Measurements from ENCODE around the gene RPL11. TPM values are rescaled to one million over a fixed set of nuclear protein-coding genes. Genes with fewer than 3 reads are reported as not detected.
"Not testable (repeated sequence)": the region's sequence is repeated elsewhere in the genome, so short reads cannot be mapped to it uniquely, and the experiment has no call there.

Gene RPL11
- total and polyA plus RNA-seq, 9 donors = 1,656 to 5,066 (median 2,069) TPM

DNA sequence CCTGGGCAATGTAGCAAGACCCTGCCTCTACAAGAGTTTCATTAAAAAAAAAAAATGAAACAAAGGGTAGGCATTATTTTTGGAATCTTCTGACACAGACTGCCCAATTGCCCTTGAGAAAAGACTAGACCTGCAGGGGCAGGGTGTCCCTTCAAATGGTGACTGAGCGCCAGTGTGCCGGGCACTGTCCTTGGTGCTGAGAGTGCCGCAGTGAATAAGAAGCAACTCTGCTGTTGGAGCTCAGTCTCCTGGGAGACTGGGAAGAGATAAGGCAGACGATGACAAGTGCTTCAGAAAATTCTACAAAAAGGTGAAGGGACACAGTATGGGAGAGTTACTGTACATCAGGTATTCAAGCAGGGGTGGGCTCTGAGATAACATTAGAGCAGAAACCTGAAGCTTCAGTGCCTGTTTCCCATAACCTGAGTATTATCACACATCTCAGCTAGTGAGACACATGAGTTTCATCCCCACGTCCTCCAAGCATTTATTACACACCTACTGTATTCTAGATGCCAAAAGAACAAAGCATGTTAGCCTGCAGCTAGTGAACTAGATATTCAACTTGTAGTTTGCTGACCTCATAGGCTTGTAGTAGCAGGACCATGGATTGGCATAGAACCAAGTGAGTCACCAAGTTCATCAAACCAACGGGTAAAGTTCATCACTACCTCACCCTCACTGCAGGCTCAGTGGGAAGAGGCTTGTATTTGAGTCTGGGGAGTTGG lies 18.4 kb upstream of the RPL11 start:
- 6 to 11% (median 9%) methylated on average over 6 of the region's 6 CpGs for WGBS, 3 donors
- no peaks in the 10 kb centered on the region for H3K9me3 ChIP-seq
- no peaks in the 10 kb centered on the region for H3K36me3 ChIP-seq
- intact Hi-C loops (cut with DNase I) = no loop called here
- H3K4me3 ChIP-seq = no peak overlapping the region
- peak in 1 of 5 donors; percentile 38 for DNase-seq
- H3K27ac ChIP-seq = no peak overlapping the region
- TF ChIP-seq POLR2A (IDR thresholded peaks at IDR 0.05) (no peak), EP300 (IDR thresholded peaks at IDR 0.05) (no peak)
- TF ChIP-seq, protein P1, sequence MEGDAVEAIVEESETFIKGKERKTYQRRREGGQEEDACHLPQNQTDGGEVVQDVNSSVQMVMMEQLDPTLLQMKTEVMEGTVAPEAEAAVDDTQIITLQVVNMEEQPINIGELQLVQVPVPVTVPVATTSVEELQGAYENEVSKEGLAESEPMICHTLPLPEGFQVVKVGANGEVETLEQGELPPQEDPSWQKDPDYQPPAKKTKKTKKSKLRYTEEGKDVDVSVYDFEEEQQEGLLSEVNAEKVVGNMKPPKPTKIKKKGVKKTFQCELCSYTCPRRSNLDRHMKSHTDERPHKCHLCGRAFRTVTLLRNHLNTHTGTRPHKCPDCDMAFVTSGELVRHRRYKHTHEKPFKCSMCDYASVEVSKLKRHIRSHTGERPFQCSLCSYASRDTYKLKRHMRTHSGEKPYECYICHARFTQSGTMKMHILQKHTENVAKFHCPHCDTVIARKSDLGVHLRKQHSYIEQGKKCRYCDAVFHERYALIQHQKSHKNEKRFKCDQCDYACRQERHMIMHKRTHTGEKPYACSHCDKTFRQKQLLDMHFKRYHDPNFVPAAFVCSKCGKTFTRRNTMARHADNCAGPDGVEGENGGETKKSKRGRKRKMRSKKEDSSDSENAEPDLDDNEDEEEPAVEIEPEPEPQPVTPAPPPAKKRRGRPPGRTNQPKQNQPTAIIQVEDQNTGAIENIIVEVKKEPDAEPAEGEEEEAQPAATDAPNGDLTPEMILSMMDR (IDR thresholded peaks at IDR 0.05) = no peak
- no peaks in the 10 kb centered on the region for H3K4me1 ChIP-seq (ENCODE audit: insufficient read depth)
- H3K27me3 ChIP-seq = no peaks in the 10 kb centered on the region

DNA sequence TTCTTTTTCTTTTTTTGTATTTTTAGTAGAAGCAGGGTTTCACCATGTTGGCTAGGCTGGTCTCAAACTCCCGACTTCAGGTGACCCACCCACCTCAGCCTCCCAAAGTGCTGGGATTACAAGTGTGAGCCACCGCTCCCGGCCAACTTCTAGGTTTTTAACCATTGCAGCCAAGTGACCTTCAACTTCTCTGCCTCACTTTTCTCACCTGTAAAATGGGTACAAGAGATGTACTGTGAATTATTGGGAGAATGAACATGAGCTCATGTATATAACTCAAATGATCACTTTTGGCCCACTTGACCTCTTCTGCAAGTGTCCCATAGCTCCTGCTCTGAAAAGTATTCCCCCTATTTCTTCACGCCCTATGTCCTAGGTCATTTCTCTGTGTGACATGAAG lies 11.8 kb upstream of the RPL11 start:
- DNase-seq = no peak
- intact Hi-C loops (cut with DNase I) = no loop called here
- Histone ChIP-seq H3K27me3 (no peaks in the 10 kb centered on the region), H3K9me3 (no peaks in the 10 kb centered on the region), H3K36me3 (no peaks in the 10 kb centered on the region), H3K4me3 (no peak overlapping the region), H3K4me1 (ENCODE audit: insufficient read depth) (no peaks in the 10 kb centered on the region), H3K27ac (no peak overlapping the region)
- TF ChIP-seq EP300 (IDR thresholded peaks at IDR 0.05) (no peak), POLR2A (IDR thresholded peaks at IDR 0.05) (no peak)
- TF ChIP-seq, protein P1 (IDR thresholded peaks at IDR 0.05) = no peak
- WGBS, 3 donors = 83 to 91% (median 85%) methylated on average over 4 of the region's 4 CpGs

DNA sequence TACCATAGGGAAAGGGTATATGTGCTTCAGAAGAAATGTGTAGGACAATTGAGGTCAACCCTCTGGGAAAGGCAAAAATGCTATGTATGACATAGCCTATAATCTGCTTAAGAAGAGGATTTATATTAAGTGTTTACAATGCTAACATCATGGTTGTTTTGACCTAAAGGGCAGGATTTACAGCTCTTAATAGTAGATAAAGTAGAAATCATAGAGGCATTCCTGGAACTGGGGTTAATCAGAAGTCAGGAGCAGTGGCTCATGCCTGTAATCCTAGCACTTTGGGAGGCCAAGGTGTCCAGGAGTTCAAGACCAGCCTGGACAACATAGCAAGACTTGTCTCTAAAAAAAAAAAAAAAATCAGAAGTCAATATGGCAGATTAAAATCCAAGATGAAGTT lies 8.7 kb upstream of the RPL11 start:
- H3K9me3 ChIP-seq = no peaks in the 10 kb centered on the region
- H3K36me3 ChIP-seq = no peaks in the 10 kb centered on the region
- no peak overlapping the region for H3K4me3 ChIP-seq
- no peaks in the 10 kb centered on the region for H3K27me3 ChIP-seq
- intact Hi-C loops (cut with DNase I) = no loop called here
- no peaks in the 10 kb centered on the region for H3K4me1 ChIP-seq (ENCODE audit: insufficient read depth)
- no peak overlapping the region for H3K27ac ChIP-seq
- TF ChIP-seq, protein P1 (IDR thresholded peaks at IDR 0.05) = no peak
- TF ChIP-seq EP300 (IDR thresholded peaks at IDR 0.05) (no peak), POLR2A (IDR thresholded peaks at IDR 0.05) (no peak)
- DNase-seq = no peak

DNA sequence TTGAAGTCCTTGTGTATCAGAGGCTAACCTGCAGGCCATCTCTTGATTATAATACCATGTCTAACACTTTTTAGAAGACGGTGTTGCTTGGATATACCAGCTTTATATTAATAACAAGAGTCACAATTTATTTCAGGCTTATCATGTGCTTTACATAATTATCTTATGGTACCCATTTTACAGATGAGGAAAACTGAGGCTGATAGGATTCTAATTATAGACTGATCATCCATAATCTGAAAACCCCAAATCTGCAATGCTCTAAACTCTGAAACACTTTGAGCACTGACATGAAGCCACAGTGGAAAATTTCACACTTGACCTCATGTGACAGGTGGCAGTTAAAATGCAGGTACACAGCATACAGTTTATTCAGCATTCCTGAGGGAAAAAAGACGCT lies 7.2 kb upstream of the RPL11 start:
- no peak overlapping the region for H3K27ac ChIP-seq
- no peaks in the 10 kb centered on the region for H3K9me3 ChIP-seq
- H3K36me3 ChIP-seq = no peaks in the 10 kb centered on the region
- intact Hi-C loops (cut with DNase I) = no loop called here
- no peaks in the 10 kb centered on the region for H3K4me1 ChIP-seq (ENCODE audit: insufficient read depth)
- TF ChIP-seq EP300 (IDR thresholded peaks at IDR 0.05) (no peak), POLR2A (IDR thresholded peaks at IDR 0.05) (no peak)
- TF ChIP-seq, protein P1 (IDR thresholded peaks at IDR 0.05) = no peak
- H3K27me3 ChIP-seq = no peaks in the 10 kb centered on the region
- H3K4me3 ChIP-seq = no peak overlapping the region
- no peak for DNase-seq
- WGBS, 3 donors = 58 to 68% (median 63%) methylated on average over 2 of the region's 2 CpGs

DNA sequence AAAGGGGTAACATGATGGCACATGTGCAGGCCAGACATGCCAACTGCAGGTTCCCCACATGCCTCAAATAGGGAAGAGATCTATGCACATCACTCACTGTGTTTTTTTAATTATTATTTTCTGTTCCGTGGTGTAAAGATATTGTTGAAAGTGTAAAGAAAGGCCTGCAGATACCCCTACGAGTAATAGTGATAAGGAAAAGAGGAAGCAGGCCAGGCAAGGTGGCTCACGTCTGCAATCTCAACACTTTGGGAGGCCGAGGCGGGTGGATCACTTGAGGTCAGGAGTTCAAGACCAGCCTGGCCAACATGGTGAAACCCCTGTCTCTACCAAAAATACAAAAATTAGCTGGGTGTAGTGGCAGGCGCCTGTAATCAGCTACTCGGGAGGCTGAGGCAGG lies 6.4 kb upstream of the RPL11 start:
- H3K36me3 ChIP-seq; H3K4me3 ChIP-seq; intact Hi-C loops (cut with DNase I); H3K4me1 ChIP-seq (ENCODE audit: insufficient read depth); H3K27ac ChIP-seq; H3K27me3 ChIP-seq; H3K9me3 ChIP-seq; DNase-seq: not testable (repeated sequence)
- 60 to 64% (median 62%) methylated on average over 7 of the region's 7 CpGs for WGBS, 3 donors

DNA sequence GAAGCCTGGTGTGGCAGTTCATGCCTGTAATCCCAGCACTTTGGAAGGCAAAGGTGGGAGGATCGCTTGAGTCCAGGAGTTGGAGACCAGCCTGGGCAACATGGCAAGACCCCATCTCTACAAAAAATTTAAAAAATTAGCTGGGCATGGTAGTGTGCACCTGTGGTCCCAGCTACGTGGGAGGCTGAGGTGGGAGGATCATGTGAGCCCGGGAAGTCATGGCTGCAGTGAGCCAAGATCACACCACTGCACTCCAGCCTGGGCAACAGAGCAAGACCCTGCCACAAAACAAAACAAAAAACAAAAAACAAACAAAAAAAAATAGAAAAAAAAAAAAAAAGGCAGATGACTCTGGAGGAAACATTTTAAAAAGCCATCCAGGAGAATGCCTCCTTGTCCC lies 3.9 kb upstream of the RPL11 start:
- H3K27me3 ChIP-seq; H3K4me1 ChIP-seq (ENCODE audit: insufficient read depth); H3K36me3 ChIP-seq; H3K27ac ChIP-seq; H3K4me3 ChIP-seq; DNase-seq; H3K9me3 ChIP-seq; intact Hi-C loops (cut with DNase I): not testable (repeated sequence)
- WGBS, 3 donors = 70 to 75% (median 71%) methylated on average over 3 of the region's 3 CpGs

DNA sequence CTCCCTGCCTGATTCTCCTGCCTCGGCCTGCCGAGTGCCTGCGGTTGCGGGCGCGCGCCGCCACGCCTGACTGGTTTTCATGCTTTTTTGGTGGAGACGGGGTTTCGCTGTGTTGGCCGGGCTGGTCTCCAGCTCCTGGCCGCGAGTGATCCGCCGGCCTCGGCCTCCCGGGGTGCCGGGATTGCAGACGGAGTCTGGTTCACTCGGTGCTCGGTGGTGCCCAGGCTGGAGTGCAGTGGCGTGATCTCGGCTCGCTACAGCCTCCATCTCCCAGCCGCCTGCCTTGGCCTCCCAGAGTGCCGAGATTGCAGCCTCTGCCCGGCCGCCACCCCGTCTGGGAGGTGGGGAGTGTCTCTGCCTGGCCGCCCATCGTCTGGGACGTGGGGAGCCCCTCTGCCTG lies 3.3 kb upstream of the RPL11 start:
- H3K27ac ChIP-seq; H3K4me3 ChIP-seq; H3K9me3 ChIP-seq; H3K27me3 ChIP-seq; intact Hi-C loops (cut with DNase I); H3K4me1 ChIP-seq (ENCODE audit: insufficient read depth); DNase-seq; H3K36me3 ChIP-seq: not testable (repeated sequence)
- 91 to 93% (median 92%) methylated on average over 7 to 33 of the region's 33 CpGs for WGBS, 3 donors

Measured in ovary (tissue), 9 donors.